H1 (cell line): ENCODE data around the gene RNF214. TPM values are rescaled to one million over a fixed set of nuclear protein-coding genes. Genes with fewer than 3 reads are reported as not detected.
A peak's percentile ranks its signal among the peaks of the same experiment; 100 is the strongest.

ENCODE experiments used
- EGR1 ChIP-seq: IDR thresholded peaks from 2 replicates; pipeline ENCODE4 v1.6.1; 2011; ENCODE audit warnings: low read depth, low read length, borderline replicate concordance
- TEAD4 ChIP-seq: IDR thresholded peaks from 2 replicates; pipeline ENCODE4 v1.6.1; 2012; ENCODE audit warnings: low read depth, low read length, inconsistent platforms, mixed read lengths
- polyA plus RNA-seq, 7 experiments: library from polyadenylated mRNA; depleted of rRNA in 3 of 7; stranded (reverse) in 5 of 7; unstranded in 2 of 7; fragments of >200 nt in 5 of 7; fragments of 200-250 nt in 2 of 7; gene quantifications; 1 replicate in 5 of 7; 2 replicates in 1 of 7; 4 replicates in 1 of 7; pipeline versions ENCODE4 v1.2.1 to v1.2.3, GENCODE V29; 2011 to 2013; ENCODE audit warnings: missing spikeins in 2 of 7, mixed read lengths in 2 of 7
- total RNA-seq: library from RNA; stranded (reverse); fragmentation: NEBNext Ultra II Directional; extraction: Animal tissue kit (Norgen Biotek cat#: 25700); gene quantifications from 2 replicates; pipeline ENCODE4 v1.2.1, GENCODE V29; 2021
- TF ChIP-seq, protein P1 (sequence below): IDR thresholded peaks from 2 replicates; pipeline ENCODE4 v1.6.1; 2012; ENCODE audit warnings: inconsistent platforms

RNF214 gene
- total and polyA plus RNA-seq, 2 of the 8 experiments (the other 6 are each of a cell fraction or from before 2014, with no cell fraction given): 34.9 to 35.6 TPM

DNA sequence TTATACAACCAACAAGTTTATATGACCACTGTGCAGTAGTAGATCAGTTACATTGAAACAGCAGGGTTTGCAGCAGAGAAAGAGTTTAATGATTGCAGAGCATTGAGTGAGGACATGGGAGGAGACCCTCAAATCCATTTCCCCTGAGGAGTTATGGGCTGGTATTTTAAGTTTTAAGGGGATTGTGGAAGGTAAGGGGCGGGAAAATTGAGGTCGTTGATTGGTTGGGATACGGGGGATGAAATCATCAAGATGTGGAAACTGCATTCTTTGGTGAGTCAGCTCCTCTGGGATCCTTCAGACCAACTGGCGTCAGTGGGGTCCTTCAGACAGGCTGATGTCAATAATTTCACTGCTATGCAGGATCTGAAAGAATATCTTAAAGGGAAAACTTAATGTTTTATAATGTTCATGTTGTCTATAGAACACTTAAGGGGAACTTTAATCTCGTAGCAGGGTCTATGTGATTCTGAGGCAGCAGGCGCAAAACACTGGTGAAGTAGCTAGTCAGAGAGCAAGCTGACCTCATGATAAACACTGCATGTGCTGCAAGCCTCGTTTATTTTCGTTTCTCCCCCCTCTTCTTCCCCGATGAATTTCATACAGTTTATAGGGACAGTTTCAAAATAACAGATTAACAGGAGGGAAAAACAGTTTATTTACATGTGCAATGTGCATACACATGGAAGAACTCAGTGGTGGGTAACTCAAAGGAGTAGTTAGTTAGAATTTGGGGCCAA lies 41.2 kb downstream of the RNF214 start (continued):
- TF ChIP-seq EGR1 (no peak), TEAD4 (no peak)
- TF ChIP-seq, protein P1, sequence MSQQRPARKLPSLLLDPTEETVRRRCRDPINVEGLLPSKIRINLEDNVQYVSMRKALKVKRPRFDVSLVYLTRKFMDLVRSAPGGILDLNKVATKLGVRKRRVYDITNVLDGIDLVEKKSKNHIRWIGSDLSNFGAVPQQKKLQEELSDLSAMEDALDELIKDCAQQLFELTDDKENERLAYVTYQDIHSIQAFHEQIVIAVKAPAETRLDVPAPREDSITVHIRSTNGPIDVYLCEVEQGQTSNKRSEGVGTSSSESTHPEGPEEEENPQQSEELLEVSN: peak; percentile 80
